Activated CD8-positive, alpha-beta memory T cell treated with anti-CD3 and anti-CD28 coated beads, Interleukin-2, amount 50 U/mL, for 1 hour (primary cell): ENCODE results near the gene KISS1R.
A peak's percentile ranks its signal among the peaks of the same experiment; 100 is the strongest.

Source experiments
- DNase-seq: peaks from one replicate; pipeline ENCODE4 v3.0.0-alpha.2; 2020; ENCODE audit errors: extremely low read depth

KISS1R gene

GRCh38 chr19:920051-920864, 3.1 kb downstream of the KISS1R start:
- DNase-seq = peak; percentile 42

GRCh38 chr19:924553-925086, 7.5 kb downstream of the KISS1R start:
- DNase-seq = no peak

- DNase-seq = no peak
These were observed 8.0 kb downstream of the KISS1R start for GRCh38 chr19:925087-925525.

GRCh38 chr19:925526-926322, 8.6 kb downstream of the KISS1R start, which contains the start of gene ARID3A:
Gene ARID3A, plus strand, starts transcription at chr19:926035. Its CDS starts 3,494 bp downstream, at chr19:929529.
- no peak for DNase-seq

GRCh38 chr19:926323-926588, 9.1 kb downstream of the KISS1R start:
- DNase-seq = no peak

- DNase-seq = no peak
These were observed 9.6 kb downstream of the KISS1R start for GRCh38 chr19:926589-927350.

GRCh38 chr19:927351-927779, 10.2 kb downstream of the KISS1R start:
- no peak for DNase-seq

- no peak for DNase-seq
These were observed 10.8 kb downstream of the KISS1R start for GRCh38 chr19:927780-928401.

- no peak for DNase-seq
These were observed 11.5 kb downstream of the KISS1R start for GRCh38 chr19:928471-929202.

- no peak for DNase-seq
These were observed 12.2 kb downstream of the KISS1R start for GRCh38 chr19:929203-929890.

GRCh38 chr19:929891-930258, 12.7 kb downstream of the KISS1R start:
- DNase-seq = no peak

GRCh38 chr19:931860-932647, 14.9 kb downstream of the KISS1R start:
- DNase-seq = no peak

GRCh38 chr19:932648-933552, 15.8 kb downstream of the KISS1R start:
- no peak for DNase-seq

GRCh38 chr19:933553-933882, 16.4 kb downstream of the KISS1R start:
- no peak for DNase-seq

- DNase-seq = no peak
These were observed 17.2 kb downstream of the KISS1R start for GRCh38 chr19:934197-934840.

- DNase-seq = no peak
These were observed 17.8 kb downstream of the KISS1R start for GRCh38 chr19:934865-935479.

GRCh38 chr19:936175-936546, 19.0 kb downstream of the KISS1R start:
- no peak for DNase-seq

- no peak for DNase-seq
These were observed 20.1 kb downstream of the KISS1R start for GRCh38 chr19:937259-937694.
